Body of pancreas (tissue), 4 donors: Measurements from ENCODE around the gene YEATS4. TPM values are rescaled to one million over a fixed set of nuclear protein-coding genes. Genes with fewer than 3 reads are reported as not detected.

Experiments used
- ATAC-seq: fragments of 150-250 bp; one replicate; pipeline ENCODE4 v1.9.1; 2016
- DNase-seq, 4 donors: peaks; one replicate each; pipeline ENCODE4 v3.0.0-alpha.2; 2019
- H3K27ac ChIP-seq, 4 donors: fragments of 200-600 bp; sonication (generic); 1 replicate in 3 of 4; 2 replicates in 1 of 4; pipeline versions ENCODE4 v1.5.1 to v1.6.1; 2016 to 2019; ENCODE audit warnings: mild to moderate bottlenecking in 1 of 4, mixed read lengths in 1 of 4, moderate library complexity in 1 of 4
- H3K27me3 ChIP-seq, 2 donors: fragments of 200-600 bp; sonication (generic); one replicate each; pipeline ENCODE4 v1.6.0; 2016; ENCODE audit warnings: mild to moderate bottlenecking in 1 of 2
- H3K36me3 ChIP-seq, 2 donors: fragments of 200-600 bp; sonication (generic); replicated peaks in 1 of 2; 2 replicates each; pipeline ENCODE4 v1.5.1; 2016; ENCODE audit warnings: low read depth in 2 of 2; ENCODE audit not compliant: insufficient read depth in 1 of 2
- H3K4me1 ChIP-seq: fragments of 200-600 bp; sonication (generic); one replicate; pipeline ENCODE4 v1.6.0; 2016
- H3K4me3 ChIP-seq, 2 donors: fragments of 200-600 bp; sonication (generic); 1 replicate in 1 of 2; 2 replicates in 1 of 2; pipeline ENCODE4 v1.5.1; 2016 to 2019
- H3K9me3 ChIP-seq, 3 donors: fragments of 200-600 bp; sonication (generic); 1 replicate in 2 of 3; 2 replicates in 1 of 3; pipeline ENCODE4 v1.5.1; 2016
- POLR2A ChIP-seq, 3 donors: fragments of 450-650 bp; IDR thresholded peaks; one replicate each; pipeline ENCODE4 v1.6.1; 2016; ENCODE audit warnings: antibody characterized with exemption in 3 of 3, mild to moderate bottlenecking in 2 of 3
- WGBS, 2 donors: methylation state at CpG; one replicate each; pipeline ENCODE4 v1.1.5; 2017; 5-methylcytosine and 5-hydroxymethylcytosine counted together
- intact Hi-C: fragments of 100-400 bp; cut with DNase I; formaldehyde crosslinking; loops from one replicate; pipeline ENCODE4 v1.15.1; 2023
- total RNA-seq, 2 donors: library from RNA; depleted of rRNA; stranded (reverse); fragments of >200 nt; gene quantifications; one replicate each; pipeline ENCODE4 v1.1.0, GENCODE V29; 2016
- TF ChIP-seq, protein P1 (sequence below), 7 experiments: fragments of 450-650 bp in 4 of 7; fragments of 200-600 bp in 3 of 7; sonication (generic) in 3 of 7; IDR thresholded peaks; one replicate each; pipeline ENCODE4 v1.5.1; 2016 to 2019; ENCODE audit warnings: antibody characterized with exemption in 7 of 7

The YEATS4 gene
- total RNA-seq, 2 donors from 2014 or later: 14.3 to 15.8 TPM

- no peak for ATAC-seq
- intact Hi-C loops: loop anchor here (10.0 kb wide), 1 partner anchor 61 kb away; no protein-coding TSS in a partner anchor
These were observed 4.0 kb upstream of the YEATS4 start for GRCh38 chr12:69355363-69356028.

DNA sequence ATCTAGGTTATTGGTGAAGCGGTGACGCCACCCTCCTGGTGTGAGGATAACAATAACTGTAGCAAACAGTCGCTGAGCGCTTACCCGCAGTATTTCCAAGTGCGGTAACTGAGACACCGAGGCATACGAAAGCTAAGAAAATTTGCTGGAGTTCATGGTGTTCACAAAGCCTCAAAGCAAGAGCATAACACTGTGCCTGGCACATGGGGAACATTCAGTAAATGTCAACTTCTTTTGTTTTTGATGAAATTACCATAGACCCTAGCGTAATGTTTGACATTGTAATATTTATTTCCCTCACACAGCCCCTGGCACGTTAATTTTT is 767 bp downstream of the YEATS4 start:
- peak overlapping the region; percentile 99 for H3K27ac ChIP-seq
- TF ChIP-seq, protein P1, sequence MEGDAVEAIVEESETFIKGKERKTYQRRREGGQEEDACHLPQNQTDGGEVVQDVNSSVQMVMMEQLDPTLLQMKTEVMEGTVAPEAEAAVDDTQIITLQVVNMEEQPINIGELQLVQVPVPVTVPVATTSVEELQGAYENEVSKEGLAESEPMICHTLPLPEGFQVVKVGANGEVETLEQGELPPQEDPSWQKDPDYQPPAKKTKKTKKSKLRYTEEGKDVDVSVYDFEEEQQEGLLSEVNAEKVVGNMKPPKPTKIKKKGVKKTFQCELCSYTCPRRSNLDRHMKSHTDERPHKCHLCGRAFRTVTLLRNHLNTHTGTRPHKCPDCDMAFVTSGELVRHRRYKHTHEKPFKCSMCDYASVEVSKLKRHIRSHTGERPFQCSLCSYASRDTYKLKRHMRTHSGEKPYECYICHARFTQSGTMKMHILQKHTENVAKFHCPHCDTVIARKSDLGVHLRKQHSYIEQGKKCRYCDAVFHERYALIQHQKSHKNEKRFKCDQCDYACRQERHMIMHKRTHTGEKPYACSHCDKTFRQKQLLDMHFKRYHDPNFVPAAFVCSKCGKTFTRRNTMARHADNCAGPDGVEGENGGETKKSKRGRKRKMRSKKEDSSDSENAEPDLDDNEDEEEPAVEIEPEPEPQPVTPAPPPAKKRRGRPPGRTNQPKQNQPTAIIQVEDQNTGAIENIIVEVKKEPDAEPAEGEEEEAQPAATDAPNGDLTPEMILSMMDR (IDR thresholded peaks at IDR 0.05): no peak
- no peak for TF ChIP-seq POLR2A (IDR thresholded peaks at IDR 0.05)
- no peaks in the 10 kb centered on the region for H3K9me3 ChIP-seq
- 4 to 8% methylated on average over 7 to 10 of the region's 10 CpGs for WGBS, 2 donors
- ATAC-seq (no peak), DNase-seq (no peak)
- peaks cover 0 to 3% of the 10 kb centered on the region in 2 donors for H3K36me3 ChIP-seq
- peak overlapping the region in 1 of 2 donors; percentile 71 for H3K4me3 ChIP-seq
- no peaks in the 10 kb centered on the region for H3K27me3 ChIP-seq
- intact Hi-C loops: no loop called here
- peaks cover 25% of the 10 kb centered on the region for H3K4me1 ChIP-seq

More at GRCh38 chr12:69355363-69356028, 4.0 kb upstream of the YEATS4 start:
- Histone ChIP-seq H3K4me3 (no peak overlapping the region), H3K27me3 (no peaks in the 10 kb centered on the region), H3K9me3 (no peaks in the 10 kb centered on the region), H3K36me3 (no peaks in the 10 kb centered on the region), H3K27ac (no peak overlapping the region), H3K4me1 (peaks cover 22% of the 10 kb centered on the region)
- DNase-seq: no peak
- TF ChIP-seq POLR2A (IDR thresholded peaks at IDR 0.05): no peak
- TF ChIP-seq, protein P1 (IDR thresholded peaks at IDR 0.05): no peak
- 65% methylated on average over 2 of the region's 2 CpGs for WGBS, 2 donors

- no peaks in the 10 kb centered on the region for H3K4me1 ChIP-seq
- ATAC-seq (no peak), DNase-seq (no peak)
- TF ChIP-seq POLR2A (IDR thresholded peaks at IDR 0.05): no peak
- TF ChIP-seq, protein P1 (IDR thresholded peaks at IDR 0.05): no peak
- no peaks in the 10 kb centered on the region for H3K9me3 ChIP-seq
- no peaks in the 10 kb centered on the region for H3K27me3 ChIP-seq
- intact Hi-C loops: no loop called here
- H3K27ac ChIP-seq: no peak overlapping the region
- H3K36me3 ChIP-seq: peaks cover 0 to 14% of the 10 kb centered on the region in 2 donors
- 93 to 96% methylated on average over 5 of the region's 5 CpGs for WGBS, 2 donors
- H3K4me3 ChIP-seq: no peak overlapping the region
These were observed 7.3 kb downstream of the YEATS4 start for GRCh38 chr12:69366796-69367195.

GRCh38 chr12:69368171-69368570 is 8.6 kb downstream of the YEATS4 start:
- Histone ChIP-seq H3K36me3 (peaks cover 4 to 11% of the 10 kb centered on the region in 2 donors), H3K27ac (no peak overlapping the region), H3K9me3 (no peaks in the 10 kb centered on the region), H3K27me3 (no peaks in the 10 kb centered on the region), H3K4me1 (no peaks in the 10 kb centered on the region), H3K4me3 (no peak overlapping the region)
- intact Hi-C loops: no loop called here
- TF ChIP-seq, protein P1 (IDR thresholded peaks at IDR 0.05): no peak
- no peak for TF ChIP-seq POLR2A (IDR thresholded peaks at IDR 0.05)
- DNase-seq (no peak), ATAC-seq (no peak)
- WGBS, 2 donors: 97 to 100% methylated on average over 1 of the region's 1 CpG

- Histone ChIP-seq H3K27ac (no peak overlapping the region), H3K9me3 (no peaks in the 10 kb centered on the region), H3K27me3 (no peaks in the 10 kb centered on the region), H3K4me3 (no peak overlapping the region), H3K4me1 (no peaks in the 10 kb centered on the region), H3K36me3 (no peaks in the 10 kb centered on the region)
- WGBS, 2 donors: 100% methylated on average over 1 of the region's 1 CpG
- TF ChIP-seq, protein P1 (IDR thresholded peaks at IDR 0.05): no peak
- TF ChIP-seq POLR2A (IDR thresholded peaks at IDR 0.05): no peak
- ATAC-seq: no peak
- DNase-seq: no peak
- intact Hi-C loops: no loop called here
These were observed 23.5 kb downstream of the YEATS4 start for GRCh38 chr12:69383074-69383473.
